HCT116 (cell line): ENCODE data around the gene UPF1.

Experiments
- CEBPB ChIP-seq: IDR thresholded peaks from 2 replicates; pipeline ENCODE4 v1.6.1; 2012; ENCODE audit warnings: low read depth
- CTCF ChIP-seq, 3 experiments: fragments of 200-600 bp in 1 of 3; sonication (generic) in 1 of 3; IDR thresholded peaks in 2 of 3; conservative IDR thresholded peaks in 1 of 3; 2 replicates each; pipeline ENCODE4 v1.5.1; 2012 to 2017; ENCODE audit warnings: low read depth in 2 of 3, low read length in 2 of 3, antibody characterized with exemption in 1 of 3, borderline replicate concordance in 1 of 3, control low read depth in 1 of 3, mild to moderate bottlenecking in 1 of 3, mixed read lengths in 1 of 3, mixed run types in 1 of 3, moderate library complexity in 1 of 3; ENCODE audit not compliant: insufficient read depth in 1 of 3
- JUND ChIP-seq: IDR thresholded peaks from 2 replicates; pipeline ENCODE4 v1.6.1; 2012
- RAD21 ChIP-seq: IDR thresholded peaks from 2 replicates; pipeline ENCODE4 v1.6.1; 2012; ENCODE audit warnings: low read depth, mild to moderate bottlenecking
- YY1 ChIP-seq: IDR thresholded peaks from 2 replicates; pipeline ENCODE4 v1.6.1; 2011; ENCODE audit warnings: low read length, low read depth, moderate library complexity, mild to moderate bottlenecking; ENCODE audit not compliant: insufficient replicate concordance; ENCODE audit errors: extremely low read depth

GRCh38 chr19:18840288-18841267, 8.8 kb downstream of the UPF1 start:
- TF ChIP-seq JUND (no peak), RAD21 (no peak), YY1 (no peak), CTCF (IDR thresholded peaks at IDR 0.05 in 2 of 3, conservative IDR thresholded peaks at IDR 0.05 in 1 of 3; ENCODE audit: borderline replicate concordance in 1 of 3, insufficient read depth in 1 of 3, low read depth in 2 of 3, low read length in 2 of 3) (no peak), CEBPB (no peak)
